ENCODE measurements around the gene SMARCA2. TPM values are rescaled to one million over a fixed set of nuclear protein-coding genes. Genes with fewer than 3 reads are reported as not detected.

The SMARCA2 gene
- total RNA-seq, 1 experiment from 2014 or later: 27.9 TPM

- Histone ChIP-seq H3K4me3 (ENCODE audit: low read length) (no peak overlapping the region), H3K4me1 (ENCODE audit: insufficient read depth, low read length) (no peaks in the 10 kb centered on the region), H3K36me3 (ENCODE audit: low read depth, low read length) (no peaks in the 10 kb centered on the region), H3K79me2 (ENCODE audit: low read length) (no peaks in the 10 kb centered on the region), H3F3A (ENCODE audit: low read length, unreplicated experiment) (no peaks in the 10 kb centered on the region), H2AFZ (ENCODE audit: low read length) (no peak overlapping the region), H3K4me2 (ENCODE audit: low read length) (no peak overlapping the region), H3K9me2 (replicated peaks; ENCODE audit: low read length) (no peaks in the 10 kb centered on the region), H3K27me3 (ENCODE audit: low read length) (no peaks in the 10 kb centered on the region), H3K9ac (ENCODE audit: low read length) (no peak overlapping the region), H4K20me1 (ENCODE audit: low read length) (no peaks in the 10 kb centered on the region), H3K27ac (ENCODE audit: low read length) (no peak overlapping the region), H3K9me3 (ENCODE audit: low read length) (no peaks in the 10 kb centered on the region)
- intact Hi-C loops (cut with micrococcal nuclease): no loop called here
- no peak for ATAC-seq
- BruUV-seq (replicated peaks): no TSS peak
- TF ChIP-seq EZH2phosphoT487 (IDR thresholded peaks at IDR 0.05; ENCODE audit: borderline replicate concordance, low read length) (no peak), CTCF (conservative IDR thresholded peaks at IDR 0.05; ENCODE audit: low read depth, low read length) (no peak), EZH2 (IDR thresholded peaks at IDR 0.05; ENCODE audit: low read length, unreplicated experiment) (no peak)
- DNase-seq: no peak
- ChIA-PET POLR2A (ENCODE audit: unreplicated experiment) (no interaction called here), CTCF (no interaction called here)
Measured at GRCh38 chr9:2173861-2174260, 158.7 kb downstream of the SMARCA2 start.

DNA sequence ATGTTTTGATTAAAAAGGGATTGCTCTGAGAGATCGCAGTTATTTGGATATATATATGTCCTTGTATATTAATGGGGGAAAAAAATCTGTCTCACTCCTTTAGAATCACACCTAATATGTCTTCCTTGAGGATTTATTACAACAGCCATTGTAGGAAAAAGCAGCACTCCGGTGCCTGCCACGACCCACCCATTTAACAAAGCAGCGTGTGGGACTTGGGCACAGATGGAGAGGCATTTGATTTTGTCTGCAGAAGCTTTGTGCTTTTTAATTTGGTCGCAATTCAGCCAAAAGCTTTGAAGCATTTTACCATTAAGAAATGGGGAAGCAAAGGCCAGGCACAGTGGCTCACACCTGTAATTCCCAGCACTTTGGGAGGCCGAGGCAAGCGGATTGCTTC is 159.2 kb downstream of the SMARCA2 start:
- intact Hi-C loops (cut with micrococcal nuclease): no loop called here
- CTCF ChIA-PET: no interaction called here
- no peak overlapping the region for H3K4me3 ChIP-seq (ENCODE audit: low read length)
- no peaks in the 10 kb centered on the region for H3K9me2 ChIP-seq (replicated peaks; ENCODE audit: low read length)
- no peak for ATAC-seq
- POLR2A ChIA-PET (ENCODE audit: unreplicated experiment): no interaction called here
- H3K4me2 ChIP-seq (ENCODE audit: low read length): no peak overlapping the region
- H3K4me1 ChIP-seq (ENCODE audit: insufficient read depth, low read length): no peaks in the 10 kb centered on the region
- no peaks in the 10 kb centered on the region for H3K9me3 ChIP-seq (ENCODE audit: low read length)
- H3K27me3 ChIP-seq (ENCODE audit: low read length): no peaks in the 10 kb centered on the region
- BruUV-seq (replicated peaks): no TSS peak
- no peaks in the 10 kb centered on the region for H3K79me2 ChIP-seq (ENCODE audit: low read length)
- DNase-seq: no peak
- TF ChIP-seq CTCF (conservative IDR thresholded peaks at IDR 0.05; ENCODE audit: low read depth, low read length): no peak
- no peaks in the 10 kb centered on the region for H4K20me1 ChIP-seq (ENCODE audit: low read length)
- no peak overlapping the region for H3K9ac ChIP-seq (ENCODE audit: low read length)
- H3K36me3 ChIP-seq (ENCODE audit: low read depth, low read length): no peaks in the 10 kb centered on the region
- H3K27ac ChIP-seq (ENCODE audit: low read length): no peak overlapping the region
- no peak overlapping the region for H2AFZ ChIP-seq (ENCODE audit: low read length)
- H3F3A ChIP-seq (ENCODE audit: low read length, unreplicated experiment): no peaks in the 10 kb centered on the region

DNA sequence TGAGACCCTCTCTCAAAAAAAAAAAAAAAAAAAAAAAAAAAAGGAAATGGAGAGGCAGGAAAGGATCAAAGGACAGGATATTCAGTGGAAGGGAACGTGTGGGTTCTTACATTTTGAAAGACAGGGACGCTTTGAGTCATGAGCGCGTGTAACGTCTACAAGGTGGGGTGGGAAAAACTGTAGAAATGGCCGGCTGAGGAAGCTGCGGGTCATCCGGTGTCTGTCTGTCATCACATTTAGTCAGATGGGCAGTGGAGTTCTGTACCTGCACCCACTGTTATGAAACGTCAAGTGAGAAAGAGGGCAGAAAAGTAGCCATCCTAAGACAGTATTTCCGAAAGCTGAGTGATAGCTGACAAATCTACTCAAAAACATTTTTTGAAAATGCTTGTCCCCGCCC is 159.8 kb downstream of the SMARCA2 start:
- no peak overlapping the region for H2AFZ ChIP-seq (ENCODE audit: low read length)
- no peaks in the 10 kb centered on the region for H3K4me1 ChIP-seq (ENCODE audit: insufficient read depth, low read length)
- POLR2A ChIA-PET (ENCODE audit: unreplicated experiment): no interaction called here
- H3F3A ChIP-seq (ENCODE audit: low read length, unreplicated experiment): no peaks in the 10 kb centered on the region
- DNase-seq: no peak
- H3K4me3 ChIP-seq (ENCODE audit: low read length): no peak overlapping the region
- H4K20me1 ChIP-seq (ENCODE audit: low read length): no peaks in the 10 kb centered on the region
- CTCF ChIA-PET: no interaction called here
- H3K27me3 ChIP-seq (ENCODE audit: low read length): no peaks in the 10 kb centered on the region
- H3K9me2 ChIP-seq (replicated peaks; ENCODE audit: low read length): no peaks in the 10 kb centered on the region
- H3K36me3 ChIP-seq (ENCODE audit: low read depth, low read length): no peaks in the 10 kb centered on the region
- H3K27ac ChIP-seq (ENCODE audit: low read length): no peak overlapping the region
- H3K79me2 ChIP-seq (ENCODE audit: low read length): no peaks in the 10 kb centered on the region
- H3K4me2 ChIP-seq (ENCODE audit: low read length): no peak overlapping the region
- no peaks in the 10 kb centered on the region for H3K9me3 ChIP-seq (ENCODE audit: low read length)
- intact Hi-C loops (cut with micrococcal nuclease): no loop called here
- no peak for ATAC-seq
- TF ChIP-seq EZH2phosphoT487 (IDR thresholded peaks at IDR 0.05; ENCODE audit: borderline replicate concordance, low read length) (no peak), CTCF (conservative IDR thresholded peaks at IDR 0.05; ENCODE audit: low read depth, low read length) (no peak), EZH2 (IDR thresholded peaks at IDR 0.05; ENCODE audit: low read length, unreplicated experiment) (no peak)
- no TSS peak for BruUV-seq (replicated peaks)
- no peak overlapping the region for H3K9ac ChIP-seq (ENCODE audit: low read length)

All from PC-3 (cell line).